Nephron progenitor cell (in vitro differentiated cells): ENCODE measurements around the gene UBE2E1.
"Not testable (repeated sequence)": the region's sequence is repeated elsewhere in the genome, so short reads cannot be mapped to it uniquely, and the experiment has no call there.

Source experiments
- DNase-seq: peaks from one replicate; pipeline ENCODE4 v3.0.0; 2021
- H3K27ac Mint-ChIP-seq: 2 replicates; pipeline ENCODE4 v1.8.0; 2021; ENCODE audit warnings: mild to moderate bottlenecking, moderate library complexity, mixed read lengths
- H3K27me3 Mint-ChIP-seq: 2 replicates; pipeline ENCODE4 v1.8.0; 2021; ENCODE audit warnings: mild to moderate bottlenecking, low read depth, mixed read lengths; ENCODE audit not compliant: poor library complexity
- H3K36me3 Mint-ChIP-seq: 2 replicates; pipeline ENCODE4 v1.8.0; 2021; ENCODE audit warnings: low read depth, mixed read lengths
- H3K4me1 Mint-ChIP-seq: 2 replicates; pipeline ENCODE4 v1.8.0; 2021; ENCODE audit warnings: mixed read lengths
- H3K4me3 Mint-ChIP-seq: 2 replicates; pipeline ENCODE4 v1.8.0; 2021; ENCODE audit warnings: mild to moderate bottlenecking, moderate library complexity, mixed read lengths
- H3K9me3 Mint-ChIP-seq: 2 replicates; pipeline ENCODE4 v1.8.0; 2021; ENCODE audit warnings: mild to moderate bottlenecking, moderate library complexity, mixed read lengths
- CTCF ChIP-seq: fragments of 200-600 bp; sonication (generic); IDR thresholded peaks from 2 replicates; pipeline ENCODE4 v1.5.0; 2021; ENCODE audit warnings: antibody characterized with exemption

UBE2E1 gene

GRCh38 chr3:23845326-23846216, 39.8 kb downstream of the UBE2E1 start:
- no peaks in the 10 kb centered on the region for H3K27me3 Mint-ChIP-seq
- DNase-seq = no peak
- peaks cover 38% of the 10 kb centered on the region for H3K36me3 Mint-ChIP-seq
- no peak overlapping the region for H3K4me3 Mint-ChIP-seq
- H3K9me3 Mint-ChIP-seq = peaks cover 17% of the 10 kb centered on the region
- H3K4me1 Mint-ChIP-seq = peaks cover 26% of the 10 kb centered on the region
- H3K27ac Mint-ChIP-seq = no peak overlapping the region
- TF ChIP-seq CTCF = no peak

GRCh38 chr3:23849462-23849861, 43.7 kb downstream of the UBE2E1 start:
- peaks cover 44% of the 10 kb centered on the region for H3K9me3 Mint-ChIP-seq
- peaks cover 67% of the 10 kb centered on the region for H3K36me3 Mint-ChIP-seq
- not testable (repeated sequence) for H3K4me1 Mint-ChIP-seq, DNase-seq, H3K27me3 Mint-ChIP-seq, H3K27ac Mint-ChIP-seq, H3K4me3 Mint-ChIP-seq

GRCh38 chr3:23856286-23856685, 50.5 kb downstream of the UBE2E1 start:
- Mint-ChIP-seq H3K27ac (peak overlapping the region; percentile 81), H3K36me3 (peaks cover 44% of the 10 kb centered on the region), H3K27me3 (no peaks in the 10 kb centered on the region), H3K4me1 (peaks cover 49% of the 10 kb centered on the region), H3K9me3 (peaks cover 23% of the 10 kb centered on the region), H3K4me3 (no peak overlapping the region)
- DNase-seq = no peak
- TF ChIP-seq CTCF = no peak

- Mint-ChIP-seq H3K27me3 (no peaks in the 10 kb centered on the region), H3K36me3 (peaks cover 46% of the 10 kb centered on the region), H3K27ac (peak overlapping the region; percentile 46), H3K4me1 (peaks cover 63% of the 10 kb centered on the region), H3K4me3 (no peak overlapping the region), H3K9me3 (no peaks in the 10 kb centered on the region)
- TF ChIP-seq CTCF = no peak
- no peak for DNase-seq
Measured at GRCh38 chr3:23859012-23859743, 53.4 kb downstream of the UBE2E1 start.

GRCh38 chr3:23859839-23860382, 54.2 kb downstream of the UBE2E1 start:
- no peak overlapping the region for H3K4me3 Mint-ChIP-seq
- no peak overlapping the region for H3K27ac Mint-ChIP-seq
- no peaks in the 10 kb centered on the region for H3K9me3 Mint-ChIP-seq
- DNase-seq = no peak
- TF ChIP-seq CTCF = no peak
- H3K36me3 Mint-ChIP-seq = peaks cover 50% of the 10 kb centered on the region
- peaks cover 70% of the 10 kb centered on the region for H3K4me1 Mint-ChIP-seq
- no peaks in the 10 kb centered on the region for H3K27me3 Mint-ChIP-seq

- Mint-ChIP-seq H3K27me3 (no peaks in the 10 kb centered on the region), H3K4me1 (peaks cover 82% of the 10 kb centered on the region), H3K4me3 (no peak overlapping the region), H3K36me3 (peaks cover 45% of the 10 kb centered on the region), H3K9me3 (no peaks in the 10 kb centered on the region), H3K27ac (no peak overlapping the region)
- no peak for TF ChIP-seq CTCF
- DNase-seq = no peak
Measured at GRCh38 chr3:23861689-23862088, 55.9 kb downstream of the UBE2E1 start.
